Keratinocyte (primary cell): ENCODE measurements around the gene TMEM18. TPM values are rescaled to one million over a fixed set of nuclear protein-coding genes. Genes with fewer than 3 reads are reported as not detected.

Experiments
- DNase-seq: peaks from one replicate; pipeline ENCODE4 v3.0.0-alpha.2; 2011; ENCODE audit warnings: low read depth, missing footprints, low spot score
- FAIRE-seq: peaks from 2 replicates; lab custom pipeline; 2011; peaks lifted over from hg19 to GRCh38; lab: Jason Lieb, UNC
- H2AFZ ChIP-seq: 2 replicates; pipeline ENCODE4 v1.6.0; 2012; ENCODE audit warnings: low read length, control low read depth, inconsistent platforms; ENCODE audit not compliant: control insufficient read depth
- H3K27ac ChIP-seq: 2 replicates; pipeline ENCODE4 v1.5.1; 2011; ENCODE audit warnings: low read length; ENCODE audit not compliant: control insufficient read depth, insufficient read depth
- H3K27me3 ChIP-seq: 3 replicates; pipeline ENCODE4 v1.6.0; 2011; ENCODE audit warnings: low read length; ENCODE audit not compliant: control insufficient read depth, insufficient read depth; ENCODE audit errors: extremely low read depth
- H3K36me3 ChIP-seq, 2 experiments: 2 replicates in 1 of 2; 3 replicates in 1 of 2; pipeline ENCODE4 v1.5.1; 2011; ENCODE audit warnings: low read length in 2 of 2, mild to moderate bottlenecking in 1 of 2; ENCODE audit not compliant: control insufficient read depth in 2 of 2, insufficient read depth in 2 of 2; ENCODE audit errors: extremely low read depth in 1 of 2
- H3K4me1 ChIP-seq: 3 replicates; pipeline ENCODE4 v1.5.1; 2011; ENCODE audit warnings: low read length; ENCODE audit not compliant: control insufficient read depth, insufficient read depth; ENCODE audit errors: extremely low read depth
- H3K4me2 ChIP-seq: 3 replicates; pipeline ENCODE4 v1.6.0; 2011; ENCODE audit warnings: low read depth, low read length; ENCODE audit not compliant: control insufficient read depth, insufficient read depth; ENCODE audit errors: extremely low read depth
- H3K4me3 ChIP-seq, 3 experiments: fragments of 200-600 bp in 1 of 3; sonication (generic) in 1 of 3; 2 replicates in 2 of 3; 3 replicates in 1 of 3; pipeline ENCODE4 v1.5.1; 2011 to 2016; ENCODE audit warnings: low read length in 3 of 3, mild to moderate bottlenecking in 3 of 3, control low read depth in 2 of 3, inconsistent platforms in 1 of 3, low read depth in 1 of 3, mixed read lengths in 1 of 3, mixed run types in 1 of 3, moderate library complexity in 1 of 3; ENCODE audit not compliant: control insufficient read depth in 2 of 3, insufficient read depth in 2 of 3; ENCODE audit errors: extremely low read depth in 1 of 3
- H3K79me2 ChIP-seq: 2 replicates; pipeline ENCODE4 v1.6.0; 2012; ENCODE audit warnings: low read length; ENCODE audit not compliant: control insufficient read depth, insufficient read depth
- H3K9ac ChIP-seq: 3 replicates; pipeline ENCODE4 v1.6.0; 2011; ENCODE audit warnings: low read length; ENCODE audit not compliant: control insufficient read depth, insufficient read depth; ENCODE audit errors: extremely low read depth
- H3K9me1 ChIP-seq: 3 replicates; pipeline ENCODE4 v1.6.0; 2011; ENCODE audit warnings: low read length; ENCODE audit not compliant: control insufficient read depth, insufficient read depth; ENCODE audit errors: extremely low read depth
- H3K9me3 ChIP-seq: 2 replicates; pipeline ENCODE4 v1.5.1; 2012; ENCODE audit warnings: low read depth, low read length; ENCODE audit not compliant: control insufficient read depth
- H4K20me1 ChIP-seq: 3 replicates; pipeline ENCODE4 v1.6.0; 2011; ENCODE audit warnings: low read length; ENCODE audit not compliant: control insufficient read depth, insufficient read depth; ENCODE audit errors: extremely low read depth
- EZH2 ChIP-seq: IDR thresholded peaks from one replicate; pipeline ENCODE4 v1.6.1; 2012; ENCODE audit warnings: inconsistent platforms, mild to moderate bottlenecking, low read length, moderate library complexity
- dilution Hi-C: fragments of 300-500 bp; cut with MboI; formaldehyde crosslinking; loops from one replicate; pipeline ENCODE4 v1.7.0; 2020; ENCODE audit warnings: low sequenced_read_pairs; ENCODE audit not compliant: extremely low pct_ligation_motif_present
- polyA plus RNA-seq, 5 experiments: library from polyadenylated mRNA; depleted of rRNA in 3 of 5; stranded (reverse) in 3 of 5; stranded (forward) in 1 of 5; unstranded in 1 of 5; fragments of >200 nt; gene quantifications; 1 replicate in 1 of 5; 2 replicates in 3 of 5; 3 replicates in 1 of 5; pipeline versions ENCODE4 v1.2.1 to v1.2.3, GENCODE V29; 2011 to 2012; ENCODE audit warnings: missing spikeins in 2 of 5, low read depth in 1 of 5, low replicate concordance in 1 of 5
- TF ChIP-seq, protein P1 (sequence below), 3 experiments: IDR thresholded peaks in 1 of 3; conservative IDR thresholded peaks in 1 of 3; optimal IDR thresholded peaks in 1 of 3; 2 replicates in 2 of 3; 3 replicates in 1 of 3; pipeline versions ENCODE3 to v1.5.1; 2011; ENCODE audit warnings: low read length in 3 of 3, mild to moderate bottlenecking in 3 of 3, moderate library complexity in 2 of 3, control low read depth in 1 of 3, inconsistent platforms in 1 of 3; ENCODE audit not compliant: insufficient read depth in 2 of 3; ENCODE audit errors: extremely low read depth in 1 of 3

TMEM18 gene
- polyA plus RNA-seq, 1 donor (not counting 4 experiments of a cell fraction or from before 2014, with no cell fraction given), result 27.7 TPM

DNA sequence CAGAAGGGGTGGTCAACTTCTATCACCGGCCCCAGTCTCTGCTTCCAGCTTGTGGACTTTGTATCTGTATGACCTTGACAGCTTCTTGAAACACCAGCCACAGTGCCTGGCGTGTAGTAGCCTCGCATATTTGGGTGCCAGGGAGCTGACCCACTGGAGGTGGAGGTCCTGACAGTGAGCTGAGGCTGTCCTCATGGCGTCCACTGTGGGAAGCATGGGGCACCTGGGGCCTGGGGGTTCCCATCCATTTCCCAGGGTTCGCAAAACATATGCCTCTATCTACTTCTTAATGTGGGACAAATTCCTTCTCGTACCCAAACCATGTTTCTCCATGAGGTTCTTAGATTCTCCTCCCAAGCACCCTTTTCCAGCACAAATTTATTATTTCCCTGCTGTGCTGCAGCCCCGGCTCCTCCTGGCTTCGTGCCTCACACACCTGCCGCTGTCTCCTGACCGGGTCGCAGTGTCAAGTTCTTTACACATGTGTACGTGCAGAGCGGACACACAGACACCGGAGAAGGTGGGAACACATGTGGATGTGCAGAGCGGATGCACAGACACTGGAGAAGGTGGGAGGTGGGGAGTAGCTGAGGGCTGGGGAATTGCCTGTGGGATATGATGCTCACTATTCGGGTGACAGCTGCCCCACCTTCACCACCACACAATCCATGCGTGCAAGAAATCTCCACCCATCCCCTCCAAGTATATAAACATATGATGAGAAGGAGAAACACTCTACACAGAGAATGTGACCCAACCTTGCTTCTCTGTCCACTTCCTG, 23.4 kb downstream of the TMEM18 start:
- Histone ChIP-seq H3K27me3 (no peaks in the 10 kb centered on the region), H3K27ac (no peak overlapping the region), H3K9me1 (no peaks in the 10 kb centered on the region), H3K9ac (no peak overlapping the region), H3K4me3 (no peak overlapping the region), H3K4me1 (no peaks in the 10 kb centered on the region), H2AFZ (no peak overlapping the region), H3K36me3 (no peaks in the 10 kb centered on the region), H3K79me2 (no peaks in the 10 kb centered on the region), H3K9me3 (no peaks in the 10 kb centered on the region), H3K4me2 (no peak overlapping the region), H4K20me1 (no peaks in the 10 kb centered on the region)
- dilution Hi-C loops, result no loop called here
- TF ChIP-seq EZH2, result no peak
- TF ChIP-seq, protein P1, sequence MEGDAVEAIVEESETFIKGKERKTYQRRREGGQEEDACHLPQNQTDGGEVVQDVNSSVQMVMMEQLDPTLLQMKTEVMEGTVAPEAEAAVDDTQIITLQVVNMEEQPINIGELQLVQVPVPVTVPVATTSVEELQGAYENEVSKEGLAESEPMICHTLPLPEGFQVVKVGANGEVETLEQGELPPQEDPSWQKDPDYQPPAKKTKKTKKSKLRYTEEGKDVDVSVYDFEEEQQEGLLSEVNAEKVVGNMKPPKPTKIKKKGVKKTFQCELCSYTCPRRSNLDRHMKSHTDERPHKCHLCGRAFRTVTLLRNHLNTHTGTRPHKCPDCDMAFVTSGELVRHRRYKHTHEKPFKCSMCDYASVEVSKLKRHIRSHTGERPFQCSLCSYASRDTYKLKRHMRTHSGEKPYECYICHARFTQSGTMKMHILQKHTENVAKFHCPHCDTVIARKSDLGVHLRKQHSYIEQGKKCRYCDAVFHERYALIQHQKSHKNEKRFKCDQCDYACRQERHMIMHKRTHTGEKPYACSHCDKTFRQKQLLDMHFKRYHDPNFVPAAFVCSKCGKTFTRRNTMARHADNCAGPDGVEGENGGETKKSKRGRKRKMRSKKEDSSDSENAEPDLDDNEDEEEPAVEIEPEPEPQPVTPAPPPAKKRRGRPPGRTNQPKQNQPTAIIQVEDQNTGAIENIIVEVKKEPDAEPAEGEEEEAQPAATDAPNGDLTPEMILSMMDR (optimal IDR thresholded peaks at IDR 0.05 in 1 of 3, IDR thresholded peaks at IDR 0.05 in 1 of 3, conservative IDR thresholded peaks at IDR 0.05 in 1 of 3; ENCODE audit: extremely low read depth in 1 of 3, insufficient read depth in 2 of 3, low read length in 3 of 3), result no peak
- FAIRE-seq, result no peak
- DNase-seq, result no peak

DNA sequence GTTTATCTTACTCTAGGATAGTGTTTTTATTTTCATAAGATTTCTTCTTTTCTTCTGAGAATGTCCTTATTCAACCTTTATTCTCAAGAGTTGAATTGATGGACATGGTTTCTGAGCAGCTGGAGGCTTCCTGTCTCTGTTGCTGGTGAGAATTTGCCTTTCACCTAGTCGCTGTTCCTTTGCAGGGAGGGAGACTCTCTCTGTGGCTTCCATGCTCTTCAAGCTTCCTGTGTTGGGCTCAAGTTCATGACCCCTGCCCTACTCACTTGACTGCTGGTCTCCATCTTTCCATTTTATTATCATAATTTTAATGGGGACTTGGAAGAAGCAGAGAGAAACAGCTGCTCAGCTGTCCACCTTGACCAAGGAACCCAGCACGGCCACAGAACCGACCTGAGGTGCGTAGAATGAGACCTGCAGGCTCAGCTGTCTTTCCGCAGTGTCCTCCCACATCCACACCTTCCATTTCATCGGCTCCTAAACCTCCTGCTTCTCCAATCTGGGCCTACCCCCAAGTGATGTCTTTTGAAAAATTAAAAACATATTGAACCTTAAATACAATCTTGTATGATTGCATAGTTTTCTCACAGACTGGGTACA, 24.2 kb downstream of the TMEM18 start:
- no peaks in the 10 kb centered on the region for H3K4me1 ChIP-seq
- no peak overlapping the region for H3K27ac ChIP-seq
- no peak overlapping the region for H3K4me2 ChIP-seq
- H3K36me3 ChIP-seq, result no peaks in the 10 kb centered on the region
- H3K79me2 ChIP-seq, result no peaks in the 10 kb centered on the region
- dilution Hi-C loops, result no loop called here
- no peaks in the 10 kb centered on the region for H3K27me3 ChIP-seq
- DNase-seq (no peak), FAIRE-seq (no peak)
- no peak overlapping the region for H3K4me3 ChIP-seq
- H3K9me1 ChIP-seq, result no peaks in the 10 kb centered on the region
- no peaks in the 10 kb centered on the region for H4K20me1 ChIP-seq
- no peak overlapping the region for H2AFZ ChIP-seq
- no peaks in the 10 kb centered on the region for H3K9me3 ChIP-seq
- H3K9ac ChIP-seq, result no peak overlapping the region
- TF ChIP-seq, protein P1 (optimal IDR thresholded peaks at IDR 0.05 in 1 of 3, IDR thresholded peaks at IDR 0.05 in 1 of 3, conservative IDR thresholded peaks at IDR 0.05 in 1 of 3; ENCODE audit: extremely low read depth in 1 of 3, insufficient read depth in 2 of 3, low read length in 3 of 3), result no peak
- TF ChIP-seq EZH2, result no peak
